Thyroid gland (tissue), 4 donors: ENCODE data around the gene GUCA2A. TPM values are rescaled to one million over a fixed set of nuclear protein-coding genes. Genes with fewer than 3 reads are reported as not detected.
A peak's percentile ranks its signal among the peaks of the same experiment; 100 is the strongest.

Experiments used
- DNase-seq, 2 donors: peaks; one replicate each; pipeline ENCODE4 v3.0.0-alpha.2; 2019
- H3K27ac ChIP-seq, 3 donors: fragments of 200-600 bp; sonication (generic); 1 replicate in 2 of 3; 2 replicates in 1 of 3; pipeline ENCODE4 v1.5.1; 2016 to 2019; ENCODE audit warnings: mild to moderate bottlenecking in 1 of 3, moderate library complexity in 1 of 3
- H3K27me3 ChIP-seq: fragments of 200-600 bp; sonication (generic); one replicate; pipeline ENCODE4 v1.5.1; 2019
- H3K36me3 ChIP-seq, 2 donors: fragments of 200-600 bp; sonication (generic); one replicate each; pipeline ENCODE4 v1.5.1; 2016 to 2019
- H3K4me1 ChIP-seq, 2 donors: fragments of 200-600 bp; sonication (generic); one replicate each; pipeline ENCODE4 v1.5.1; 2017 to 2019
- H3K4me3 ChIP-seq, 3 donors: fragments of 200-600 bp; sonication (generic); replicated peaks in 1 of 3; 1 replicate in 2 of 3; 2 replicates in 1 of 3; pipeline ENCODE4 v1.5.1; 2016; ENCODE audit warnings: mild to moderate bottlenecking in 1 of 3
- H3K9me3 ChIP-seq: fragments of 200-600 bp; sonication (generic); one replicate; pipeline ENCODE4 v1.5.1; 2017
- CTCF ChIP-seq, 6 experiments: fragments of 200-600 bp in 3 of 6; fragments of 450-650 bp in 3 of 6; sonication (generic) in 3 of 6; IDR thresholded peaks; one replicate each; pipeline ENCODE4 v1.5.1; 2016 to 2019; ENCODE audit warnings: antibody characterized with exemption in 6 of 6, mild to moderate bottlenecking in 2 of 6, inconsistent platforms in 1 of 6, moderate library complexity in 1 of 6
- POLR2A ChIP-seq, 2 donors: fragments of 450-650 bp; IDR thresholded peaks; one replicate each; pipeline ENCODE4 v1.6.1; 2017; ENCODE audit warnings: antibody characterized with exemption in 2 of 2, mild to moderate bottlenecking in 2 of 2, moderate library complexity in 1 of 2
- WGBS, 2 donors: methylation state at CpG; one replicate each; pipeline ENCODE4 v1.1.5; 2017; 5-methylcytosine and 5-hydroxymethylcytosine counted together
- intact Hi-C: fragments of 100-400 bp; cut with DNase I; formaldehyde crosslinking; loops from one replicate; pipeline ENCODE4 v1.15.1; 2023
- total RNA-seq, 4 donors: library from RNA; depleted of rRNA; stranded (reverse); fragments of >200 nt; gene quantifications; one replicate each; pipeline ENCODE4 v1.2.3, GENCODE V29; 2016

GUCA2A gene
- total RNA-seq, 4 donors from 2014 or later, result not detected

GRCh38 chr1:42168763-42169162, 4.2 kb upstream of the GUCA2A start:
- Histone ChIP-seq H3K4me3 (no peak overlapping the region), H3K27ac (no peak overlapping the region), H3K36me3 (no peaks in the 10 kb centered on the region), H3K4me1 (peaks cover 26 to 55% of the 10 kb centered on the region in 2 donors), H3K9me3 (no peaks in the 10 kb centered on the region), H3K27me3 (no peaks in the 10 kb centered on the region)
- intact Hi-C loops, result loop anchor here (10.0 kb wide), 1 partner anchor 584 kb away; no protein-coding TSS in a partner anchor
- DNase-seq, result no peak
- WGBS, 2 donors, result 94 to 100% methylated on average over 3 of the region's 3 CpGs
- no peak for TF ChIP-seq CTCF (IDR thresholded peaks at IDR 0.05)
- no peak for TF ChIP-seq POLR2A (IDR thresholded peaks at IDR 0.05)

- Histone ChIP-seq H3K27ac (no peak overlapping the region), H3K36me3 (no peaks in the 10 kb centered on the region), H3K4me3 (no peak overlapping the region), H3K9me3 (no peaks in the 10 kb centered on the region), H3K4me1 (peaks cover 23 to 50% of the 10 kb centered on the region in 2 donors), H3K27me3 (no peaks in the 10 kb centered on the region)
- no peak for DNase-seq
- 73 to 86% methylated on average over 1 of the region's 1 CpG for WGBS, 2 donors
- intact Hi-C loops, result loop anchor here (10.0 kb wide), 1 partner anchor 584 kb away; no protein-coding TSS in a partner anchor
- no peak for TF ChIP-seq POLR2A (IDR thresholded peaks at IDR 0.05)
- TF ChIP-seq CTCF (IDR thresholded peaks at IDR 0.05), result no peak
Measured at GRCh38 chr1:42168391-42168670, 3.8 kb upstream of the GUCA2A start.

- no peak for DNase-seq
- H3K27me3 ChIP-seq, result no peaks in the 10 kb centered on the region
- 86 to 88% methylated on average over 21 of the region's 21 CpGs for WGBS, 2 donors
- intact Hi-C loops, result loop anchor here (10.0 kb wide), 1 partner anchor 583 kb away; no protein-coding TSS in a partner anchor
- H3K4me3 ChIP-seq, result no peak overlapping the region
- H3K4me1 ChIP-seq, result peaks cover 18 to 45% of the 10 kb centered on the region in 2 donors
- no peak for TF ChIP-seq POLR2A (IDR thresholded peaks at IDR 0.05)
- TF ChIP-seq CTCF (IDR thresholded peaks at IDR 0.05), result no peak
- no peak overlapping the region for H3K27ac ChIP-seq
- no peaks in the 10 kb centered on the region for H3K36me3 ChIP-seq
- no peaks in the 10 kb centered on the region for H3K9me3 ChIP-seq
Measured at GRCh38 chr1:42167611-42168390, 3.3 kb upstream of the GUCA2A start.

GRCh38 chr1:42165511-42166210, 1.1 kb upstream of the GUCA2A start:
- DNase-seq, result peak; percentile 96 to 98
- 9 to 25% methylated on average over 11 to 12 of the region's 12 CpGs for WGBS, 2 donors
- Histone ChIP-seq H3K4me1 (peaks cover 12 to 36% of the 10 kb centered on the region in 2 donors), H3K9me3 (no peaks in the 10 kb centered on the region), H3K4me3 (no peak overlapping the region), H3K27ac (peak overlapping the region in 1 of 3 donors; percentile 65), H3K36me3 (no peaks in the 10 kb centered on the region), H3K27me3 (no peaks in the 10 kb centered on the region)
- TF ChIP-seq CTCF (IDR thresholded peaks at IDR 0.05) (no peak), POLR2A (IDR thresholded peaks at IDR 0.05) (no peak)
- intact Hi-C loops, result loop anchor here (10.0 kb wide), 1 partner anchor 581 kb away; no protein-coding TSS in a partner anchor
